K562 (cell line): ENCODE results near the gene CZIB. TPM values are rescaled to one million over a fixed set of nuclear protein-coding genes. Genes with fewer than 3 reads are reported as not detected.

Source experiments
- ARNT ChIP-seq, 2 experiments: fragments of 450-650 bp; IDR thresholded peaks; 2 replicates each; pipeline ENCODE4 v1.6.1; 2016; ENCODE audit warnings: mild to moderate bottlenecking in 1 of 2
- BHLHE40 ChIP-seq: IDR thresholded peaks from 2 replicates; pipeline ENCODE4 v1.6.1; 2011; ENCODE audit warnings: low read length, improper control_type of control experiment
- CBFA2T2 ChIP-seq: fragments of 450-650 bp; conservative IDR thresholded peaks from 2 replicates; pipeline ENCODE4 v1.6.1; 2017; ENCODE audit warnings: mild to moderate bottlenecking
- CREM ChIP-seq: IDR thresholded peaks from 2 replicates; pipeline ENCODE4 v1.6.1; 2014; ENCODE audit warnings: antibody characterized with exemption, low read depth
- CTBP1 ChIP-seq: fragments of 450-650 bp; IDR thresholded peaks from 2 replicates; pipeline ENCODE4 v1.6.1; 2016; ENCODE audit warnings: borderline replicate concordance
- FOXA3 ChIP-seq, 2 experiments: fragments of 450-650 bp in 1 of 2; sonication (generic) in 1 of 2; formaldehyde crosslinking; IDR thresholded peaks in 1 of 2; conservative IDR thresholded peaks in 1 of 2; 2 replicates each; pipeline versions ENCODE4 v1.4.0 to v1.8.0; 2020 to 2022; ENCODE audit warnings: mild to moderate bottlenecking in 2 of 2, missing genetic modification reagents in 1 of 2
- IRF2 ChIP-seq: sonication (generic); formaldehyde crosslinking; IDR thresholded peaks from 2 replicates; pipeline ENCODE4 v1.8.1; 2022; ENCODE audit warnings: mild to moderate bottlenecking, missing genetic modification reagents
- KDM1A ChIP-seq, 2 experiments: fragments of 450-650 bp; IDR thresholded peaks; 2 replicates each; pipeline ENCODE4 v1.6.1; 2016; ENCODE audit warnings: mild to moderate bottlenecking in 2 of 2
- MECOM ChIP-seq: fragments of 250-450 bp; sonication (Bioruptor Pico); IDR thresholded peaks from 2 replicates; pipeline ENCODE4 v1.8.0; 2022; ENCODE audit warnings: inconsistent platforms
- MYBL2 ChIP-seq, 2 experiments: fragments of 450-650 bp in 1 of 2; sonication (generic) in 1 of 2; formaldehyde crosslinking in 1 of 2; IDR thresholded peaks; 2 replicates each; pipeline versions ENCODE4 v1.6.1 to v1.8.1; 2017 to 2022; ENCODE audit warnings: borderline replicate concordance in 1 of 2, inconsistent platforms in 1 of 2, low read depth in 1 of 2, mild to moderate bottlenecking in 1 of 2, missing genetic modification reagents in 1 of 2, moderate library complexity in 1 of 2
- NCOA4 ChIP-seq: fragments of 450-650 bp; IDR thresholded peaks from 2 replicates; pipeline ENCODE4 v1.6.1; 2018; ENCODE audit warnings: mild to moderate bottlenecking; ENCODE audit not compliant: partially characterized antibody
- NR1H2 ChIP-seq: sonication (generic); formaldehyde crosslinking; IDR thresholded peaks from 2 replicates; pipeline ENCODE4 v1.4.0; 2020; ENCODE audit warnings: mild to moderate bottlenecking, missing genetic modification reagents
- PCBP2 ChIP-seq: fragments of 200-400 bp; formaldehyde crosslinking; IDR thresholded peaks from 2 replicates; pipeline ENCODE4 v1.6.1; 2018; ENCODE audit warnings: low read length, low read depth, mild to moderate bottlenecking, moderate library complexity; ENCODE audit not compliant: poor library complexity, severe bottlenecking
- POLR3A ChIP-seq: IDR thresholded peaks from 2 replicates; pipeline ENCODE4 v1.6.1; 2011; ENCODE audit warnings: borderline replicate concordance, mild to moderate bottlenecking, moderate library complexity; ENCODE audit not compliant: insufficient read length, insufficient read depth; ENCODE audit errors: extremely low read depth
- PYGO2 ChIP-seq: fragments of 450-650 bp; IDR thresholded peaks from 2 replicates; pipeline ENCODE4 v1.6.1; 2016; ENCODE audit warnings: mild to moderate bottlenecking, missing genetic modification characterization, moderate library complexity, missing compliant biosample characterization
- RB1 ChIP-seq: fragments of 450-650 bp; IDR thresholded peaks from 2 replicates; pipeline ENCODE4 v1.6.1; 2017; ENCODE audit warnings: low read depth, mild to moderate bottlenecking
- RBM22 ChIP-seq: fragments of 200-400 bp; formaldehyde crosslinking; IDR thresholded peaks from 2 replicates; pipeline ENCODE4 v1.6.1; 2018; ENCODE audit warnings: low read length, low read depth; ENCODE audit not compliant: poor library complexity, severe bottlenecking
- RFX7 ChIP-seq: fragments of 250-450 bp; sonication (Bioruptor Pico); IDR thresholded peaks from 2 replicates; pipeline ENCODE4 v1.5.1; 2021; ENCODE audit warnings: mild to moderate bottlenecking
- SMARCA4 ChIP-seq: fragments of 450-650 bp; IDR thresholded peaks from 2 replicates; pipeline ENCODE4 v1.6.1; 2016
- VEZF1 ChIP-seq: fragments of 200-800 bp; sonication (Bioruptor generic); IDR thresholded peaks from 2 replicates; pipeline ENCODE4 v1.6.1; 2017; ENCODE audit warnings: missing genetic modification characterization, missing compliant biosample characterization
- ZNF124 ChIP-seq: sonication (generic); formaldehyde crosslinking; IDR thresholded peaks from 2 replicates; pipeline ENCODE4 v1.8.1; 2022; ENCODE audit warnings: missing genetic modification reagents
- ZNF274 ChIP-seq: IDR thresholded peaks from 2 replicates; pipeline ENCODE4 v1.6.1; 2011; ENCODE audit warnings: low read depth, mild to moderate bottlenecking, low read length, moderate library complexity, borderline replicate concordance
- ZNF316 ChIP-seq: fragments of 450-650 bp; IDR thresholded peaks from 2 replicates; pipeline ENCODE4 v1.6.1; 2016
- ZNF778 ChIP-seq: fragments of 450-650 bp; formaldehyde crosslinking; IDR thresholded peaks from 2 replicates; pipeline ENCODE4 v1.4.0; 2020; ENCODE audit warnings: mild to moderate bottlenecking, moderate library complexity
- polyA plus RNA-seq, 8 experiments: library from polyadenylated mRNA; depleted of rRNA in 4 of 8; stranded (reverse) in 5 of 8; unstranded in 3 of 8; fragments of >200 nt; fragmentation: Nextera tagmentation in 2 of 8; fragmentation: Illumina TruSeq in 1 of 8; extraction: Ambion mirVana in 2 of 8; extraction: Trizol in 1 of 8; gene quantifications; 2 replicates each; pipeline versions ENCODE4 v1.2.1 to v1.2.3, GENCODE V29; 2011 to 2014; ENCODE audit warnings: inconsistent platforms in 1 of 8, missing spikeins in 1 of 8
- total RNA-seq, 7 experiments: library from RNA; depleted of rRNA in 6 of 7; stranded (reverse); fragments of >200 nt in 6 of 7; fragmentation: Illumina TruSeq in 2 of 7; extraction: Trizol in 2 of 7; gene quantifications; 2 replicates each; pipeline versions ENCODE4 v1.2.1 to v1.2.3, GENCODE V29; 2011 to 2021; ENCODE audit warnings: low replicate concordance in 1 of 7
- TF ChIP-seq, protein P1 (sequence below), 2 experiments: IDR thresholded peaks; 2 replicates each; pipeline ENCODE4 v1.6.1; 2012; ENCODE audit warnings: improper control_type of control experiment in 2 of 2, low read depth in 2 of 2, low read length in 2 of 2, borderline replicate concordance in 1 of 2
- TF ChIP-seq, protein P2 (sequence below): fragments of 450-650 bp; formaldehyde crosslinking; IDR thresholded peaks from 2 replicates; pipeline ENCODE4 v1.4.0; 2020; ENCODE audit warnings: mild to moderate bottlenecking

CZIB gene
- total and polyA plus RNA-seq, 9 of the 15 experiments (the other 6 are each of a cell fraction or from before 2014, with no cell fraction given), result 52.6 to 111 (median 80.0) TPM

DNA sequence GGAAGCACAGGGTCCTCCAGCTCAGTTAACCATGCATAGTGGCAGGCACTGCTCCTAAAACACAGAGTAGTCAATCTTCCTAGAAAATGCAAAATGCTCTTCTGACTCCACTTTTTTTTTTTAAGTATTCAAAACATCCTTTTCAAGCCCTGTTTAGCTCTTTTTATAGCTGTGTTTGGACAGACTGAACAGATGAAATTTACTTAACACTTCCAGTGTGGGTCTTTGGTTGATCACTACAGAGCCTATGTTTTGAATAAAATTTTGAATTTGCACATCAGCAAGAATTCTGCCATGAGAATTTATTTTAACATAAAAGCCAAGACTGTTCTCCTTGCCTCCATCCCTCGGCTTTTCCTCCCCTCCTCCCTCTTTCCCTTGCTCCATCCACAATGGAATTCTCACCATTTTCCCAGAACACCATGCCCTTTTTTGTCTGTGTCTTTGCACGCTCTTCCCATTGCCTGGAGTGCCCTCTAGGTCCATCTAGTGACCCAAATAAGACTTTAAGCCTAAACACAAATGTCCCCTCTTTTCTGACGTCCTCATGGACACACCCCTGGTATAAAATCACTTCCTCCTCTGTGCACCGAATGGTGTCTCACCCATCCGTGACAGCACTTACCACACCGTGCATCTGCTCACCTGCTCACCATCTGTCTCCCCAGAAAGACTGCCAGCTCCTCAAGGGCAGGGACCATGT is 47.9 kb downstream of the CZIB start (continued):
- no peak for TF ChIP-seq VEZF1 (CRISPR knock-in tag)
- TF ChIP-seq NR1H2 (CRISPR knock-in tag), result no peak
- TF ChIP-seq SMARCA4, result no peak
- TF ChIP-seq BHLHE40, result 0 out of 2 replicates have a peak, but pooled peaks have one; percentile 18
- TF ChIP-seq RB1, result no peak
- no peak for TF ChIP-seq POLR3A
- TF ChIP-seq CREM, result 0 out of 2 replicates have a peak, but pooled peaks have one; percentile 27
- no peak for TF ChIP-seq MYBL2 (IDR thresholded peaks at IDR 0.05; ENCODE audit: low read depth)
- no peak for TF ChIP-seq MYBL2 (CRISPR knock-in tag; IDR thresholded peaks at IDR 0.05; ENCODE audit: borderline replicate concordance)
- TF ChIP-seq, protein P1, sequence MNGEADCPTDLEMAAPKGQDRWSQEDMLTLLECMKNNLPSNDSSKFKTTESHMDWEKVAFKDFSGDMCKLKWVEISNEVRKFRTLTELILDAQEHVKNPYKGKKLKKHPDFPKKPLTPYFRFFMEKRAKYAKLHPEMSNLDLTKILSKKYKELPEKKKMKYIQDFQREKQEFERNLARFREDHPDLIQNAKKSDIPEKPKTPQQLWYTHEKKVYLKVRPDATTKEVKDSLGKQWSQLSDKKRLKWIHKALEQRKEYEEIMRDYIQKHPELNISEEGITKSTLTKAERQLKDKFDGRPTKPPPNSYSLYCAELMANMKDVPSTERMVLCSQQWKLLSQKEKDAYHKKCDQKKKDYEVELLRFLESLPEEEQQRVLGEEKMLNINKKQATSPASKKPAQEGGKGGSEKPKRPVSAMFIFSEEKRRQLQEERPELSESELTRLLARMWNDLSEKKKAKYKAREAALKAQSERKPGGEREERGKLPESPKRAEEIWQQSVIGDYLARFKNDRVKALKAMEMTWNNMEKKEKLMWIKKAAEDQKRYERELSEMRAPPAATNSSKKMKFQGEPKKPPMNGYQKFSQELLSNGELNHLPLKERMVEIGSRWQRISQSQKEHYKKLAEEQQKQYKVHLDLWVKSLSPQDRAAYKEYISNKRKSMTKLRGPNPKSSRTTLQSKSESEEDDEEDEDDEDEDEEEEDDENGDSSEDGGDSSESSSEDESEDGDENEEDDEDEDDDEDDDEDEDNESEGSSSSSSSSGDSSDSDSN (IDR thresholded peaks at IDR 0.05; ENCODE audit: borderline replicate concordance in 1 of 2, low read depth in 2 of 2, low read length in 2 of 2), result no peak
- no peak for TF ChIP-seq KDM1A (IDR thresholded peaks at IDR 0.05)
- TF ChIP-seq PYGO2 (tag), result no peak
- TF ChIP-seq MECOM, result no peak
- TF ChIP-seq ZNF316, result peak; percentile 31; the same call in 1 of the 2 replicates
- TF ChIP-seq FOXA3 (CRISPR knock-in tag; conservative IDR thresholded peaks at IDR 0.05 in 1 of 2, IDR thresholded peaks at IDR 0.05 in 1 of 2), result no peak
- peak; percentile 22; the same call in 1 of the 2 replicates for TF ChIP-seq CTBP1
- no peak for TF ChIP-seq ARNT (IDR thresholded peaks at IDR 0.05)
- no peak for TF ChIP-seq NCOA4
- TF ChIP-seq, protein P2, sequence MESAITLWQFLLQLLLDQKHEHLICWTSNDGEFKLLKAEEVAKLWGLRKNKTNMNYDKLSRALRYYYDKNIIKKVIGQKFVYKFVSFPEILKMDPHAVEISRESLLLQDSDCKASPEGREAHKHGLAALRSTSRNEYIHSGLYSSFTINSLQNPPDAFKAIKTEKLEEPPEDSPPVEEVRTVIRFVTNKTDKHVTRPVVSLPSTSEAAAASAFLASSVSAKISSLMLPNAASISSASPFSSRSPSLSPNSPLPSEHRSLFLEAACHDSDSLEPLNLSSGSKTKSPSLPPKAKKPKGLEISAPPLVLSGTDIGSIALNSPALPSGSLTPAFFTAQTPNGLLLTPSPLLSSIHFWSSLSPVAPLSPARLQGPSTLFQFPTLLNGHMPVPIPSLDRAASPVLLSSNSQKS (CRISPR knock-in tag), result no peak
- TF ChIP-seq CBFA2T2, result no peak
- no peak for TF ChIP-seq RBM22
- TF ChIP-seq PCBP2, result no peak
- TF ChIP-seq RFX7, result no peak
- TF ChIP-seq IRF2 (CRISPR knock-in tag), result no peak
- no peak for TF ChIP-seq ZNF778
- TF ChIP-seq ZNF274, result no peak
- no peak for TF ChIP-seq ZNF124 (CRISPR knock-in tag)
